OCI-M2 (cell line): Measurements from ENCODE around the gene IGSF3.

Source experiments
- DNase-seq: peaks from one replicate; lab custom pipeline; 2025; ENCODE audit not compliant: unreplicated experiment; lab: John Stamatoyannopoulos, UW

IGSF3 gene

GRCh38 chr1:116686723-116687352 is 19.3 kb upstream of the IGSF3 start:
- no peak for DNase-seq

GRCh38 chr1:116686175-116686574 is 18.6 kb upstream of the IGSF3 start:
- no peak for DNase-seq

GRCh38 chr1:116684575-116684974 is 17.0 kb upstream of the IGSF3 start:
- no peak for DNase-seq

- DNase-seq, result no peak
These were observed 15.2 kb upstream of the IGSF3 start for GRCh38 chr1:116682641-116683221.

GRCh38 chr1:116681343-116681899 is 13.9 kb upstream of the IGSF3 start:
- DNase-seq, result no peak

GRCh38 chr1:116680752-116681151 is 13.2 kb upstream of the IGSF3 start:
- DNase-seq, result no peak

- no peak for DNase-seq
These were observed 12.5 kb upstream of the IGSF3 start for GRCh38 chr1:116679828-116680628.

GRCh38 chr1:116679091-116679827 is 11.7 kb upstream of the IGSF3 start:
- no peak for DNase-seq

- DNase-seq, result no peak
These were observed 11.2 kb upstream of the IGSF3 start for GRCh38 chr1:116678732-116679090.

- no peak for DNase-seq
These were observed 10.0 kb upstream of the IGSF3 start for GRCh38 chr1:116677474-116678062.

- no peak for DNase-seq
These were observed 8.8 kb upstream of the IGSF3 start for GRCh38 chr1:116676291-116676690.

- DNase-seq, result no peak
These were observed 7.2 kb upstream of the IGSF3 start for GRCh38 chr1:116674751-116675150.

GRCh38 chr1:116674011-116674531 is 6.5 kb upstream of the IGSF3 start:
- no peak for DNase-seq

- DNase-seq, result no peak
These were observed 4.4 kb upstream of the IGSF3 start for GRCh38 chr1:116671912-116672311.

GRCh38 chr1:116671072-116671760 is 3.7 kb upstream of the IGSF3 start:
- no peak for DNase-seq

GRCh38 chr1:116668277-116668676 is 744 bp upstream of the IGSF3 start:
- DNase-seq, result no peak

GRCh38 chr1:116667078-116667574 is 407 bp downstream of the IGSF3 start:
- no peak for DNase-seq

- DNase-seq, result no peak
These were observed 1.1 kb downstream of the IGSF3 start for GRCh38 chr1:116666187-116667077.

- no peak for DNase-seq
These were observed 2.6 kb downstream of the IGSF3 start for GRCh38 chr1:116664978-116665371.
